Left lung (tissue), 10 donors: Measurements from ENCODE around the gene OR8G5. TPM values are rescaled to one million over a fixed set of nuclear protein-coding genes. Genes with fewer than 3 reads are reported as not detected.

ENCODE experiments used
- ATAC-seq: fragments of 200-7000 bp; cut with Tn5 transposase; one replicate; pipeline ENCODE4 v1.9.1; 2020; ENCODE audit warnings: moderate library complexity
- DNase-seq, 4 donors: peaks; one replicate each; pipeline ENCODE4 v3.0.0-alpha.2; 2013 to 2020
- H3K27ac ChIP-seq, 2 donors: fragments of 200-600 bp; sonication (generic) in 1 of 2; one replicate each; pipeline versions ENCODE4 v1.5.0 to v1.8.0; 2020 to 2021
- H3K27me3 ChIP-seq, 2 donors: fragments of 200-600 bp; sonication (generic) in 1 of 2; one replicate each; pipeline versions ENCODE4 v1.5.0 to v1.8.0; 2020 to 2021
- H3K36me3 ChIP-seq, 2 donors: fragments of 200-600 bp; sonication (generic) in 1 of 2; one replicate each; pipeline versions ENCODE4 v1.5.0 to v1.8.0; 2020 to 2021
- H3K4me1 ChIP-seq, 2 donors: fragments of 200-600 bp; one replicate each; pipeline ENCODE4 v1.8.0; 2021
- H3K4me3 ChIP-seq, 2 donors: fragments of 200-600 bp; sonication (generic) in 1 of 2; one replicate each; pipeline versions ENCODE4 v1.5.0 to v1.8.0; 2020 to 2021; ENCODE audit warnings: mild to moderate bottlenecking in 1 of 2
- H3K9me3 ChIP-seq, 2 donors: fragments of 200-600 bp; sonication (generic) in 1 of 2; one replicate each; pipeline versions ENCODE4 v1.5.0 to v1.8.0; 2020 to 2021
- intact Hi-C, 2 donors: fragments of 100-400 bp; cut with DNase I; formaldehyde crosslinking; loops; one replicate each; pipeline versions ENCODE4 v1.11.2 to v1.14.2; 2022
- polyA plus RNA-seq, 6 donors: library from polyadenylated mRNA; unstranded; fragments of 120-200 nt; gene quantifications; one replicate each; pipeline ENCODE4 v1.2.1, GENCODE V29; 2013; ENCODE audit not compliant: insufficient read length in 6 of 6
- total RNA-seq, 2 donors: library from RNA; stranded (reverse); fragmentation: NEBNext Ultra II Directional; extraction: Animal tissue kit (Norgen Biotek cat#: 25700); gene quantifications; one replicate each; pipeline ENCODE4 v1.2.1, GENCODE V29; 2021
- TF ChIP-seq, protein P1 (sequence below), 2 donors: fragments of 200-600 bp; sonication (generic) in 1 of 2; IDR thresholded peaks; one replicate each; pipeline versions ENCODE4 v1.5.0 to v1.8.0; 2021; ENCODE audit warnings: antibody characterized with exemption in 2 of 2
- donor health status: DM: no; HTN: yes; CAD: no.
- donor health status: DM: no; HTN: no; CAD: no.

The OR8G5 gene
- total and polyA plus RNA-seq, 8 donors: not detected

DNA sequence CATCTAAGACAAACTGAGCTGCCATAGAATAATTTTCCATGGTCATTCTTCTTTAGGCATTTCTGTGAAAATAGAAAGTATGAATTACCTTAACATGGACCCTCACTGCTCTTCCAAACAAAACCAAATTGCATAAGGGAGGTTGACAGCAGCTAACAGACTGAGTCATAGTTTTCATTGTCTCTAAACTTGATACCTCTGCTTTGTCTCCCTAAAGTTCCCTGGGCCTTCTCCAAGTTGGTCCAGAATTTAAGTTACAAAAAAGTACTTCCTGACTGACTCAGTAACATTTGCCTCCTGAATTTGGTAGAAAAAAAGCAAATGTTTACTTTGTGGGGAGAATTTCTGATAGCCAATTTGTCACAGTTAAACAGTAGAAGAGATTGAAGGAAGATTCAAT lies 54.5 kb downstream of the OR8G5 start:
- no peak for ATAC-seq
- H3K9me3 ChIP-seq: no peaks in the 10 kb centered on the region
- no peak overlapping the region for H3K4me3 ChIP-seq
- DNase-seq: no peak
- intact Hi-C loops: no loop called here
- H3K4me1 ChIP-seq: no peaks in the 10 kb centered on the region
- H3K36me3 ChIP-seq: no peaks in the 10 kb centered on the region
- H3K27ac ChIP-seq: no peak overlapping the region
- H3K27me3 ChIP-seq: no peaks in the 10 kb centered on the region
- TF ChIP-seq, protein P1, sequence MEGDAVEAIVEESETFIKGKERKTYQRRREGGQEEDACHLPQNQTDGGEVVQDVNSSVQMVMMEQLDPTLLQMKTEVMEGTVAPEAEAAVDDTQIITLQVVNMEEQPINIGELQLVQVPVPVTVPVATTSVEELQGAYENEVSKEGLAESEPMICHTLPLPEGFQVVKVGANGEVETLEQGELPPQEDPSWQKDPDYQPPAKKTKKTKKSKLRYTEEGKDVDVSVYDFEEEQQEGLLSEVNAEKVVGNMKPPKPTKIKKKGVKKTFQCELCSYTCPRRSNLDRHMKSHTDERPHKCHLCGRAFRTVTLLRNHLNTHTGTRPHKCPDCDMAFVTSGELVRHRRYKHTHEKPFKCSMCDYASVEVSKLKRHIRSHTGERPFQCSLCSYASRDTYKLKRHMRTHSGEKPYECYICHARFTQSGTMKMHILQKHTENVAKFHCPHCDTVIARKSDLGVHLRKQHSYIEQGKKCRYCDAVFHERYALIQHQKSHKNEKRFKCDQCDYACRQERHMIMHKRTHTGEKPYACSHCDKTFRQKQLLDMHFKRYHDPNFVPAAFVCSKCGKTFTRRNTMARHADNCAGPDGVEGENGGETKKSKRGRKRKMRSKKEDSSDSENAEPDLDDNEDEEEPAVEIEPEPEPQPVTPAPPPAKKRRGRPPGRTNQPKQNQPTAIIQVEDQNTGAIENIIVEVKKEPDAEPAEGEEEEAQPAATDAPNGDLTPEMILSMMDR (IDR thresholded peaks at IDR 0.05): no peak

DNA sequence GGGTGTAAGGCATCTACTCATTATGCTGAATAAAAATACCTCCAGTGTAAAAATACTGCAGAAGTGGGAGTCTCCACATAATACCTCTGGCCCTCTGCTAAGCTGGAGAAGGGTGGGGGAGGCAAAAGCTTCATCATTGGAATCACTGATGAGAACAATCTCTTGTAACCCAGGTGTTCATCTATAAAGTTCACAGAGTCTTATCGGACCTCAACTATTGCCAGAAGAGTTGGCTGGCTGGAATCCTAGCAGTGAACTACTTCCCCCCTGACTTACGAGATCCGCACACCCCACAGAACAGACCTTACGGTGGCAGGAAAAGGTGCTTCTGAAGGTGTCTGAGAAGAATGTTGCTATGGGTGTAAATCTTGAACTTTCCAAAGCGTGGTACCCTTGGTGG lies 55.1 kb downstream of the OR8G5 start:
- ATAC-seq: no peak
- intact Hi-C loops: no loop called here
- no peak for DNase-seq
- Histone ChIP-seq H3K4me3 (no peak overlapping the region), H3K9me3 (no peaks in the 10 kb centered on the region), H3K4me1 (no peaks in the 10 kb centered on the region), H3K27me3 (no peaks in the 10 kb centered on the region), H3K36me3 (no peaks in the 10 kb centered on the region), H3K27ac (no peak overlapping the region)
- TF ChIP-seq, protein P1 (IDR thresholded peaks at IDR 0.05): no peak

DNA sequence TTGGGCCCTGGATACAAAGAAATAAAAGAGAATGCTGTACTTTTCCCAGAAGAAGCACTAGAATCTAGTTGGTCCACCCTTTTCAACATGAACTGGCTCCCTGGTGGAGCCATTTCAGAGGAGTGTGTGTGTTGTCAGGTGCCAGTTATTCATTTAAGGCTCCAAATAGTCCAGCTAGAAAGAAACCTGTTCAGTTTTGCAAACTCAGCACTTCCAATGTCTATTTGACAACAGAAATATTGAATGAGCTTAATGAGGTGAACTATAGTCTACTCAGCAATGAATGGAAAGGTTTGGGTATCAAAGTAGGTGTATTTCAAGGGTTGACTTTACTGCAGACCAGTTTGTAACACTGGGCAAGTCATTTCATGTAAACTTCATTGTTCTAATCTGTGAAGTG lies 55.5 kb downstream of the OR8G5 start:
- Histone ChIP-seq H3K4me3 (no peak overlapping the region), H3K36me3 (no peaks in the 10 kb centered on the region)
- no peak for ATAC-seq

DNA sequence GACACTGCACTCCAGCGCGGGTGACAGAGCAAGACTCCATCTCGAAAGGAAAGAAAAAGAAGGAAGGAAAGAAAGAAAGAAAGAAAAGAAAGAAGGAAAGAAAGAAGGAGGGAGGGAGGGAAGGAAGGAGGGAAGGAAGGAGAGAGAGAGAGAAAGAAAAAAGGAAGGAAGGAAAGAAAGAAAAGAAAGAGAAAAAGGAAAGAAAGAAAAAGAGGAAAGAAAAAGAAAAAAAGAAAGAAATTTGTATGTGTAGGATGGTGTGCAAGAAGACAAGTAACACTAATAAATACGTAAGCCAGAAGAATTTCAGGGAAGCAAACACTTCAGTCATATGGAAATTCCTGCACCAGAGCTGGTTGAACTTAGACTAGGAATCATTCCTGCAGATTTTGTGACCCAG lies 57.0 kb downstream of the OR8G5 start:
- Histone ChIP-seq H3K9me3 (no peaks in the 10 kb centered on the region), H3K27ac (no peak overlapping the region), H3K27me3 (no peaks in the 10 kb centered on the region), H3K4me3 (no peak overlapping the region), H3K4me1 (no peaks in the 10 kb centered on the region), H3K36me3 (no peaks in the 10 kb centered on the region)
- TF ChIP-seq, protein P1 (IDR thresholded peaks at IDR 0.05): no peak
- DNase-seq: no peak
- intact Hi-C loops: no loop called here
- ATAC-seq: no peak

More for the DNA sequence above, 55.5 kb downstream of the OR8G5 start:
- H3K27ac ChIP-seq: no peak overlapping the region
- H3K27me3 ChIP-seq: no peaks in the 10 kb centered on the region
- intact Hi-C loops: no loop called here
- DNase-seq: no peak
- H3K4me1 ChIP-seq: no peaks in the 10 kb centered on the region
- TF ChIP-seq, protein P1 (IDR thresholded peaks at IDR 0.05): no peak
- no peaks in the 10 kb centered on the region for H3K9me3 ChIP-seq

DNA sequence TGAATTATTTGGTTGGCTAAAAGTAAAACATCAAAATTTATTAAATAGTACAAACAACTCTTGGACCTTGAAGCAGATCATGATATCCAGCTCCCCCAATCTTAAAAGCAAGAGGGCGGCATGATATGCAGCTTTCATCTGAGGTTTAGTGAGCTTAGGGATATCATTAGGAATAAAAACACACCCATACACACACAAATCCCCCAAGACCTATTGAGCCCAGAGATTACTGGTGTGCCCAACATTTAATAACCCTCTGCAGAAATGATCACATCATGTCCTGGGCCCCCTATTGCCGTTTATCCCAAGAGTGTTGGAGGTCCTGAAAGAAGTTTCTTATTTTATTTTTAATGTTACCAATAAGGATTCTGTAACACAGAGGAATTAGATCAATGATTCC lies 57.7 kb downstream of the OR8G5 start, which contains the start of gene OR8D1:
TSS of gene OR8D1 (minus strand) at position 101 of the 400 bp plus-strand sequence. CDS start 3,183 bp downstream, outside the sequence.
- TF ChIP-seq, protein P1 (IDR thresholded peaks at IDR 0.05): no peak
- DNase-seq (no peak), ATAC-seq (no peak)
- no peaks in the 10 kb centered on the region for H3K36me3 ChIP-seq
- no peaks in the 10 kb centered on the region for H3K9me3 ChIP-seq
- no peak within 1 kb of the TSS for H3K4me3 ChIP-seq
- H3K27me3 ChIP-seq: no peaks in the 10 kb centered on the region
- intact Hi-C loops: no loop called here
- no peaks in the 10 kb centered on the region for H3K4me1 ChIP-seq
- no peak within 1 kb of the TSS for H3K27ac ChIP-seq
